DOHH2 (cell line): Measurements from ENCODE around the gene PRPS2.

ENCODE experiments used
- H3F3A ChIP-seq: fragments of 200-600 bp; sonication (generic), shearing (Covaris generic); 2 replicates; pipeline ENCODE4 v1.6.0; 2016; ENCODE audit warnings: antibody characterized with exemption, mild to moderate bottlenecking; ENCODE audit not compliant: control insufficient read depth, insufficient read depth
- H3K27ac ChIP-seq: fragments of 200-600 bp; sonication (generic); 2 replicates; pipeline ENCODE4 v1.5.1; 2014; ENCODE audit warnings: low read depth, mild to moderate bottlenecking, low read length, moderate library complexity
- H3K27me3 ChIP-seq: fragments of 200-600 bp; sonication (generic); 2 replicates; pipeline ENCODE4 v1.6.1; 2014; ENCODE audit warnings: mild to moderate bottlenecking, low read length, mixed read lengths; ENCODE audit not compliant: control insufficient read depth
- H3K36me3 ChIP-seq: fragments of 200-600 bp; sonication (generic); 2 replicates; pipeline ENCODE4 v1.6.1; 2014; ENCODE audit warnings: mild to moderate bottlenecking, low read length, moderate library complexity, mixed read lengths; ENCODE audit not compliant: control insufficient read depth
- H3K4me1 ChIP-seq: fragments of 200-600 bp; sonication (generic); 2 replicates; pipeline ENCODE4 v1.6.1; 2014; ENCODE audit warnings: mild to moderate bottlenecking, low read length, mixed read lengths; ENCODE audit not compliant: control insufficient read depth
- H3K4me2 ChIP-seq: fragments of 200-600 bp; sonication (generic); 2 replicates; pipeline ENCODE4 v1.6.0; 2014; ENCODE audit warnings: mild to moderate bottlenecking, low read length, moderate library complexity
- H3K4me3 ChIP-seq: fragments of 200-600 bp; sonication (generic); 2 replicates; pipeline ENCODE4 v1.5.1; 2014; ENCODE audit warnings: mild to moderate bottlenecking, low read length, mixed read lengths
- H3K79me2 ChIP-seq: fragments of 200-600 bp; sonication (generic); 2 replicates; pipeline ENCODE4 v1.6.1; 2014; ENCODE audit warnings: mild to moderate bottlenecking, low read length, mixed read lengths; ENCODE audit not compliant: control insufficient read depth
- H3K9me2 ChIP-seq: fragments of 200-600 bp; sonication (generic); replicated peaks from 2 replicates; pipeline ENCODE4 v1.6.1; 2014; ENCODE audit warnings: mild to moderate bottlenecking, low read length, mixed read lengths; ENCODE audit not compliant: control insufficient read depth
- H3K9me3 ChIP-seq: fragments of 200-600 bp; sonication (generic); 2 replicates; pipeline ENCODE4 v1.6.1; 2014; ENCODE audit warnings: antibody characterized with exemption, low read length, mixed read lengths; ENCODE audit not compliant: control insufficient read depth, insufficient read depth
- H4K20me1 ChIP-seq: fragments of 200-600 bp; sonication (generic); 2 replicates; pipeline ENCODE4 v1.6.0; 2014; ENCODE audit warnings: low read depth, mild to moderate bottlenecking, antibody characterized with exemption, low read length, moderate library complexity; ENCODE audit not compliant: control insufficient read depth, insufficient read depth
- EZH2phosphoT487 ChIP-seq: fragments of 200-600 bp; sonication (generic); IDR thresholded peaks from 2 replicates; pipeline ENCODE4 v1.6.1; 2017; ENCODE audit warnings: borderline replicate concordance, mild to moderate bottlenecking, antibody characterized with exemption, low read length, moderate library complexity, mixed read lengths
- TF ChIP-seq, protein P1 (sequence below): fragments of 200-600 bp; sonication (generic); IDR thresholded peaks from one replicate; pipeline ENCODE4 v1.5.1; 2014; ENCODE audit warnings: antibody characterized with exemption, mild to moderate bottlenecking, low read depth, low read length; ENCODE audit not compliant: poor library complexity, severe bottlenecking

PRPS2 gene

GRCh38 chrX:12768491-12768890, 22.7 kb upstream of the PRPS2 start:
- H3K4me1 ChIP-seq = peaks cover 4% of the 10 kb centered on the region
- peaks cover 12% of the 10 kb centered on the region for H3K27me3 ChIP-seq
- H3K36me3 ChIP-seq = no peaks in the 10 kb centered on the region
- TF ChIP-seq EZH2phosphoT487 = no peak
- TF ChIP-seq, protein P1, sequence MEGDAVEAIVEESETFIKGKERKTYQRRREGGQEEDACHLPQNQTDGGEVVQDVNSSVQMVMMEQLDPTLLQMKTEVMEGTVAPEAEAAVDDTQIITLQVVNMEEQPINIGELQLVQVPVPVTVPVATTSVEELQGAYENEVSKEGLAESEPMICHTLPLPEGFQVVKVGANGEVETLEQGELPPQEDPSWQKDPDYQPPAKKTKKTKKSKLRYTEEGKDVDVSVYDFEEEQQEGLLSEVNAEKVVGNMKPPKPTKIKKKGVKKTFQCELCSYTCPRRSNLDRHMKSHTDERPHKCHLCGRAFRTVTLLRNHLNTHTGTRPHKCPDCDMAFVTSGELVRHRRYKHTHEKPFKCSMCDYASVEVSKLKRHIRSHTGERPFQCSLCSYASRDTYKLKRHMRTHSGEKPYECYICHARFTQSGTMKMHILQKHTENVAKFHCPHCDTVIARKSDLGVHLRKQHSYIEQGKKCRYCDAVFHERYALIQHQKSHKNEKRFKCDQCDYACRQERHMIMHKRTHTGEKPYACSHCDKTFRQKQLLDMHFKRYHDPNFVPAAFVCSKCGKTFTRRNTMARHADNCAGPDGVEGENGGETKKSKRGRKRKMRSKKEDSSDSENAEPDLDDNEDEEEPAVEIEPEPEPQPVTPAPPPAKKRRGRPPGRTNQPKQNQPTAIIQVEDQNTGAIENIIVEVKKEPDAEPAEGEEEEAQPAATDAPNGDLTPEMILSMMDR = no peak
- no peaks in the 10 kb centered on the region for H3K9me2 ChIP-seq
- H4K20me1 ChIP-seq = no peaks in the 10 kb centered on the region
- no peaks in the 10 kb centered on the region for H3F3A ChIP-seq
- H3K27ac ChIP-seq = no peak overlapping the region
- no peak overlapping the region for H3K4me2 ChIP-seq
- H3K9me3 ChIP-seq = no peaks in the 10 kb centered on the region
- no peaks in the 10 kb centered on the region for H3K79me2 ChIP-seq
- no peak overlapping the region for H3K4me3 ChIP-seq

- H3K4me2 ChIP-seq = no peak overlapping the region
- TF ChIP-seq, protein P1 = peak; percentile 47
- no peak for TF ChIP-seq EZH2phosphoT487
- no peak overlapping the region for H3K27ac ChIP-seq
- peaks cover 4% of the 10 kb centered on the region for H3K4me1 ChIP-seq
- no peaks in the 10 kb centered on the region for H3K9me2 ChIP-seq
- H3K27me3 ChIP-seq = peaks cover 15% of the 10 kb centered on the region
- H3F3A ChIP-seq = no peaks in the 10 kb centered on the region
- no peaks in the 10 kb centered on the region for H3K9me3 ChIP-seq
- H4K20me1 ChIP-seq = no peaks in the 10 kb centered on the region
- H3K79me2 ChIP-seq = no peaks in the 10 kb centered on the region
- H3K4me3 ChIP-seq = no peak overlapping the region
- H3K36me3 ChIP-seq = no peaks in the 10 kb centered on the region
Observed at GRCh38 chrX:12770440-12770839, 20.8 kb upstream of the PRPS2 start.

GRCh38 chrX:12771445-12772069, 19.7 kb upstream of the PRPS2 start:
- H3K27me3 ChIP-seq = peaks cover 15% of the 10 kb centered on the region
- H3K9me3 ChIP-seq = no peaks in the 10 kb centered on the region
- no peaks in the 10 kb centered on the region for H4K20me1 ChIP-seq
- H3K4me1 ChIP-seq = peaks cover 4% of the 10 kb centered on the region
- no peak overlapping the region for H3K27ac ChIP-seq
- H3K9me2 ChIP-seq = no peaks in the 10 kb centered on the region
- no peaks in the 10 kb centered on the region for H3K79me2 ChIP-seq
- no peak for TF ChIP-seq EZH2phosphoT487
- TF ChIP-seq, protein P1 = peak; percentile 88
- H3K4me2 ChIP-seq = peak overlapping the region; percentile 42
- H3K4me3 ChIP-seq = no peak overlapping the region
- no peaks in the 10 kb centered on the region for H3F3A ChIP-seq
- H3K36me3 ChIP-seq = no peaks in the 10 kb centered on the region
